ENCODE measurements around the gene NPHP3.

DNA sequence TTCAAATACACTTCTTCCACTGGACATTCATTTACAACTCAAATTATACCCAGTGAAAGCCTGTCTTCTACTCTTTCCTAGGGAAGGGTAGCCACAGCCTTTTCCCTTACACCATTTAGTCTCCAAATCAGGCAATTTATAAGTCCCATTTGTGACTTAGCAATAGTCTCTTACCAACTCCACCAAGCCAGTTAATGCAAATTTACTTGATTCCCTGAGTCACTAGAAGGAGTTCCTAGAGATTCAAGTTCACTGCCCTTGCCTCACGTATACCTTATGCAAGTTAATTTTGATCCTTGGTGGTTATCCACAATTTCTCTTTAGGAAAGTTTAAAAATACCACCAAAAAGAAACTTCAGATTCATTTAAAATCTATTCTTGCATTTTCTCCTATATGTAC lies 16.1 kb upstream of the NPHP3 start:
- no peak for TF ChIP-seq POLR2AphosphoS5 (IDR thresholded peaks at IDR 0.05; ENCODE audit: low read depth, low read length)
- TF ChIP-seq TAF1 (IDR thresholded peaks at IDR 0.05; ENCODE audit: borderline replicate concordance, insufficient read depth, low read length) = no peak

Measured in PFSK-1 (cell line).